NCI-H2196 treated with DMSO at 0.1 percent for 48 hours (cell line): ENCODE results near the gene NKX2-4.
"Not testable (repeated sequence)": the region's sequence is repeated elsewhere in the genome, so short reads cannot be mapped to it uniquely, and the experiment has no call there.

Experiments
- DNase-seq: peaks from one replicate; lab custom pipeline; 2025; ENCODE audit not compliant: unreplicated experiment; lab: John Stamatoyannopoulos, UW

NKX2-4 gene

DNA sequence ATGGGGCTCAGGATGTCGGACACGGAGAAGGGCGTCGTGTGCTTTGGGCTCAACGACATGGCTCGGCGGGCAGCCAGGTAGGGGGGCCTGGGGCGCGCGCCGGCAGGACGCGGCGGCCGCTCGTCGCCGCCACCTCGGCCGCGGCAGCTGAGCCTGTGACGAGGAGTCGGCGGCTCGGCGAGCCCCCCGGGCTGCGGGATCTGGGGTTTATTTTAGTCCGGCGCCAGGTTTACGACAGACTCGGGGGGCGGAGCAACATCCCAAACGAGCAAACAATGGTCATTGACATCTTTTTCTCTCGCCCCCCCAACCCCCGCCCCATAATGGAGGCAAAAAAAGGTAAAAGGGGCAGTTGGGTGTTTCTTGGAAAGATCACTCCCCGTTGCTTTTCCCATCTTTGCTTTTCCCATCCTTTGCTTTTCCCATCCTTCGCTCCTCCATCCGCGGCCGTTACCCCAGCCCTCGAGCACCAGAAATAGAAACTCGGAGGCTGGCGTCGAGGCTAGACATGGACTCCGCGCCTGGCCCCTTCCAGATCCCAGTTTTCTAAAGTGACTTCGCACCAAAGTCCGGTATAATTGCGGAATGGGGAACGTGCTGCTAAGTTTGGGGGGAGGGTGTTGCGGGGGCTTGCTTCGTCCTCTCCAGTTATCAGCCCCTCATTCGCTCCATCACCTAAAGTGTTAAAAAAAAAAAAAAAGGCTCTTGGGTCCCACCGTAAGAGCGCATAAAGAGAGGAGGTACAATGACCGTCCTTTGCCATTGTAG is at the start of gene NKX2-4:
NKX2-4 (minus strand) TSS at position 186 of the 768 bp plus-strand sequence; CDS start at position 59, 127 bp downstream.
- DNase-seq = no peak

DNA sequence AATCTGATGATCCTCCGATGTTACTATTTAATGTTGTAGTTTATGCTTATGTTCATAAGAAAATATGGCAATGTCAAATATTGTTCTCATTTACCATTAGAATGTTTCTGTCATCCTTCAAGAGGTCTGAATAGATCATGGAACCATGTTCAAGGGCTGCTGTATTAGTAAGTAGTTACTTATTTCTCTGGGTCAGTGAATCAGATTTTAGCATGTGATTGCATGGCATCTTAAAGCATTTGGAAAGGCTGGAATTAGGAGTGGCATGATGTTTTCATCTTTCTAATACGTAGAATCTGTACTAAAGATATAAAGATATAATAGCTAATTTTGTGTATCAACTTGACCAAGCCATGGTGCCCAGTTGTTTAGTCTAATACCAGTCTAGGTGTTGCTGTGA is 40.5 kb upstream of the NKX2-4 start:
- no peak for DNase-seq

DNA sequence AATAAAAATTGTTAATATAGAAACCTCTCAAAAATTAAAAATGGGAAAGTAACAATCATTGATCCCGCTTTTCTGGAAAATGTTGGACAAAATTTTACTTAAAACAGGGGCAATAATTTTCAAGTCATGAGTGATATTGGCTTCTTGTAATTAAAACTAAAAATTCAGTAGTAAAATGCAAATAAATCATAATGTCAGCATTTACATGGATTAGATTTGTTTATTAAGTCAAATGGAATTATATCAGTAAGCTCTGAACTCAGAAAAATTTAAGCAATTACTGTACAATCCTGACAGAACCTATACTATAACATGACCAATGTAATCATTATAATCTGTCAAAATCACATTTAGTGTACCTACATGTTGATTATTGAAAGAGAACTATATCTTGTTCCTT is 39.9 kb upstream of the NKX2-4 start:
- DNase-seq = no peak

DNA sequence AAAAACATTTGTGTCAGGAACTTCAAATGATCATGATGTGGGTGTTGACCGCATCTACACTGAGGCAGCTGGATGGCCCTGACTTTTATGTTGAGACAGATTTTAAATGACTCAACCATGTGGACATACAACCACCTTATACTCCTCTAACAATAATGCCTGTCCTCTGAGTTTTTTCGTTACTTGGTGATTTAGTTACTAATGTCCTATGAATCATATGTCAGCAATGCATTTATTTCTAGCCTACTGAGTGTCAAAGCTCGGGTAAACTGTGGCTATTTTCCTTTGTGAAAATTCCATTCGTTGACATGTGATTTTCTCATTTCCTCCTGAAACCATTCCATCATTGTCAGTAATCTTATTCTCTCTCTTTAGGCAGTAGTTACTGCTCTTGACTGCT is 38.9 kb upstream of the NKX2-4 start:
- no peak for DNase-seq

DNA sequence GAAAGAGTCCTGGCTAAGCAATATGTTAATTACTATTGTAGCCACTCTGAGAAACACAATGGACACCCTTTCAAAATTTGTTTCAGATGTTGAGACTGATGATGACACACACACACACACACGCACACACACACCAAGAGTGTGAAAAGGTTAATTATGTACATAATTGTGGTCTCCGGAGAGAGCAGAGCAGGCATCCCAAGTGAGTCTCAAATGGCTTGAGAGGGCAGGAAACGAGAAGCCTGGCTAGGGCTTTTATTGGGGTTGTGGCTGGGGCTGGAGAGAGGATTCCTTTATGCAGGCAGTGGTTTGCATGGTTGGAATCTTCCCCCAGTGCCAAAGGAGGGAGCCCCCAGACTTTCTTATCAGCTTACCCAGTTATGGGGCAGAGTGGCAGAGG is 38.2 kb upstream of the NKX2-4 start:
- no peak for DNase-seq

DNA sequence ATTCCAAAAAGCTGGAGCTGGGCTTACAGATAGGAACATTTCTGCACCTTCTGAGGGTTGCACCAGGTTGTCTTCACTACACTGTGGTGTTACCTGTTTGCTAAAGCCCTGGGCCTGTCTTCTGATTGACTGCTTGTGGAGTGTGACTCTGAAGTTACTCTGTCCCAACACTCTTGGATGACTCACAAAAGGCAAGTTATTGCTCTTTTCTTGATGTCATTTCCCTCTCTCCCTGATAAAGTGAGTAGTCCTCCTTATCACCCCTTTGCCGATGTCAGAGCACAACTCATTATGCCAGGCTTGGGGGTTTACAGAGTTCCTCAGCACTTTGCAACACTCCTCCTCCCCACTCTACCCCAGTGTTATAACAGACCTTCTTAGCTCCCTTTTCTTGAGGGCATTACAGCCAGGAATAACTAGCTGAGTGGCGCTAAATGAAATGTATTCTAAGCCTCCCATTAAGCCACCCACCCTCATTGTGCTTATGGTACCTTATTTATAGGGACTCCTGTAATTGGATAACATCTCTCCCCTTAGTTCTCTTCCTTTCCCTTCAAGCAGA is 36.1 kb upstream of the NKX2-4 start:
- DNase-seq = no peak

DNA sequence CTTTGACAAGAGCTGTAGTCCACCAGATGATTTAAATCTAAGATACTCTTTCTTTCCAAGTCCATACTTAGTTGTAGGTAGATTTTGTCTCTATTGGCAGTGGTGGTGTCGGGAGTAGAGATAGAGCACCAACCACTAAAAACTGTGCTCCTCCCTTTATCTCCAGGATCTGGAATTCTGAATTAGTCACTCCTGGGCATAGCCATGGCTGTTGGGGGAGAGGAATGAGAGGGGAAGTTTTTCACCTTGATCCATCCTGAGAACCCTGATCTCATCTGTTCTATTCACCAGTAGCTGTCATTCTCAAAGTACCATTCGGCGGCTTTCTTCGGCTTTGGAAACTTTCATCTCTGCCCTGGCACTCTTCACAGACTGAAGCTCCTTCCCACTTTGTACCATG is 35.6 kb upstream of the NKX2-4 start:
- DNase-seq = no peak

DNA sequence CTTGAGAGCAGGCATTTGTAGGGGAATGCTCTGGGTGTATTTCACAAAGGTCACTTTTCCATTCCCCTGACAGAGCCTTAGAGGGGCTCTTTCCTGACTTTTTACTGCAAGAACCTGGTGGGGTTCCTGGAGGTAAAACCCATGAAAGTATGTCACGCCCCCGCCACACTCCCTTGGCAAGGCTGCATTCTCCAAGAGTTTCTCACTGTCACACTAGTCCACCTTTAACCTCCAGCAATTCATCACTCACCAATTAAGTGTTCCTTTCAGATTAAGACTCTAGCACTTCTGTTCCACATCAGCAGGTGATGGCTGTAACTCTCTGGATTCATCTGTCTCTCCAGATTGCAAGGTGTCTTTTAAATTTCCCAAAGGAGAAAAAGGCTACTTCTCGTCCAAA is 32.7 kb upstream of the NKX2-4 start:
- no peak for DNase-seq

DNA sequence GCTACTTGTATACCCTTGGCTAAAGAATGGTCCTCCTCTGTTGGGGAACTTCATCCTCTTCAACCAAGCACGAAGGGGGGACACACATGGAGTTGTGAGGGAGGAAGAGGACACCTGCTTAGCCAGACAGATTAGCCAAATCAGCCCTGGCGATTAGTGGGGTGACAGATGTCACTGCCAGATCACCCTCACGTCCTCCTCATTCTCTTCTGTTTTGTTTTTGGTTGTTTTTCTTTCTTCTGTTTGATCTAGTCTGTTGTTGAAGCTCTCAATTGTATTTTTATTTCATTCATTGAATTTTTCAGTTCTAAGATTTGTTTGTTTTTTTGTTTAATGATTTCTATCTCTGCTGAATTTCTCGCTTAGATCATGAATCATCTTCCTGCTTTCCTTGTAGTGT is 27.5 kb upstream of the NKX2-4 start:
- no peak for DNase-seq

DNA sequence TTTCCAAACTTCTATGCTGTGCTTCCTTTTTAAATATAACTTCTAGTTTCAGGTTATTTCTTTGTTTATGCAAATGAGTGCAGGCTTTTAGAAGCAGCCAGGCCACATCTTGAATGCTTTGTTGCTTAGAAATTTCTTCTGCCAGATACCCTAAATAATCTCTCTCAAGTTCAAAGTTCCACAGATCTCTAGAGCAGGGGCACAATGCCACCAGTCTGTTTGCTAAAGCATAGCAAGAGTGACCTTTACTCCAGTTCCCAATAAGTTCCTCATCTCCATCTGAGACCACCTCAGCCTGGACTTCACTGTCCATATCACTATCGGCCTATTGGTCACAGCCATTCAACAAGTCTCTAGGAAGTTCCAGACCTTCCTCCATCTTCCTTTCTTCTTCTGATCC is 26.4 kb upstream of the NKX2-4 start:
- not testable (repeated sequence) for DNase-seq

DNA sequence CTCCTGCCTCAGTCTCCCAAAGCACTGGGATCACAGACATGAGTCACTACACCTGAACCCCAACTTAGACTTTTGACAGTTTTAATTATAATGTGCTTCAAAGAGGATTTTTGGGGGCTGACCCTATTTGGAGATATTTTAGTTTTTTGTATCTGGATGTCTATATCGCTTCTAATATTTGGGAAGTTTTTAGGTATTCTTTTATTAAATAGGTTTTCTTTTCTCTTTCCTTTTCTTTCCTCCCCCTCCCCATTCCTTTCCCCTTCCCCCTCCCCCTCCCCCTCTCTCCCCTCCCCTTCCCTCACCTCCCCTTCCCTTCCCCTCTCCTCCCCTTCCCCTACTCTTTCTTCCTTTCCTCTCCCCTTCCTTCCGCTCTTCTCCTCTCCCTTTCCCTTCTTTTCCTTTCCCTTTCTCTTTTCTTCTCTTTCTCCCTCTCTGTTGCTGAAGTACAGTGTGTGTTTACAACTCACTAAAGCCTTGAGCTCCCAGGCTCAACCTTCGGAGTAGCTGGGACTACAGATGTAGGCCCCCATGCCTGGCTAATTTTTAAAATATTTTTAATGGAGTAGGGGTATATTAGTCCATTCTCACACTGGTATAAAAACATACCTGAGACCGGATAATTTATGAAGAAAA is 24.4 kb upstream of the NKX2-4 start:
- no peak for DNase-seq

DNA sequence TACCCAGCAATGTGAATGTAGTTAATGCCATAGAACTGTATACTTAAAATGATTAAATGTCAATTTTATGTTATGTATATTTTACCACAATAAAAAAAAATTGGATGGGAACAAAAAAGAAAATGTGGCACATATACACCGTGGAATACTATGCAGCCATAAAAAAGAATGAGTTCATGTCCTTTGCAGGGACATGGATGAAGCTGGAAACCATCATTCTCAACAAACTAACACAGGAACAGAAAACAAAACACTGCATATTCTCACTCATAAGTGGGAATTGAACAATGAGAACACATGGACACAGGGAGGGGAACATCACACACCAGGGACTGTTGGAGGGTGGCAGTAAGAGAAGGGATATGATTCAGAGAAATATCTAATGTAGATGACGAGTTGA is 21.8 kb upstream of the NKX2-4 start:
- DNase-seq = not testable (repeated sequence)

DNA sequence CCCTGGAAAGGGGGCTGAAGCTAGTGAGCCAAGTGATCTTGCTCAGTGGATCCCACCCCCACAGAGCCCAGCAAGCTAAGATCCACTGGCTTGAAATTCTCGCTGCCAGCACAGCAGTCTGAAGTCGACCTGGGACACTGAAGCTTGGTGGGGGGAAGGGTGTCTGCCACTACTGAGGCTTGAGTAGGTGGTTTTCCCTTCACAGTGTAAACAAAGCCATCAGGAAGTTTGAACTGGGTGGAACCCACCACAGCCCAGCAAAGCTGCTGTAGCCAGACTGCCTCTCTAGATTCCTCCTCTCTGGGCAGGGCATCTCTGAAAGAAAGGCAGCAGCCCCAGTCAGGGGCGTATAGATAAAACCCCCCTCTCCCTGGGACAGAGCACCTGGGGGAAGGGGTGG is 16.7 kb upstream of the NKX2-4 start:
- not testable (repeated sequence) for DNase-seq

DNA sequence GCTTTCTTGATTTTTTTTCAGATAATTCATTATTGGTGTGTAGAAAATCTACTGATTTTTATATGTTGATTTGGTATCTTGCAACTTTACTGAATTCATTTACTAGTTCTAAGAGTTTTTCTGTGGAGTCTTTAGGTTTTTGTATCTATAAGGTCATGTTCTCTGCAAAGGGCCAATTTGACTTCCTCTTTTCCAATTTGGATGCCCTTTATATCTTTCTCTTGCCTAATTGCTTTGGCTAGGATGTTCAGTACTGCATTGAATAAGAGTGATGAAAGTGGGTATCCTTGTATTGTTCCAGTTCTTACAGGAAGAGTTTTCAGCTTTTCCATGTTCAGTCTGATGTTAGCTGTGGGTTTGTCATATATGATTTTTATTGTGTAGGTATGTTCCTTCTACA is 14.4 kb upstream of the NKX2-4 start:
- DNase-seq = no peak

DNA sequence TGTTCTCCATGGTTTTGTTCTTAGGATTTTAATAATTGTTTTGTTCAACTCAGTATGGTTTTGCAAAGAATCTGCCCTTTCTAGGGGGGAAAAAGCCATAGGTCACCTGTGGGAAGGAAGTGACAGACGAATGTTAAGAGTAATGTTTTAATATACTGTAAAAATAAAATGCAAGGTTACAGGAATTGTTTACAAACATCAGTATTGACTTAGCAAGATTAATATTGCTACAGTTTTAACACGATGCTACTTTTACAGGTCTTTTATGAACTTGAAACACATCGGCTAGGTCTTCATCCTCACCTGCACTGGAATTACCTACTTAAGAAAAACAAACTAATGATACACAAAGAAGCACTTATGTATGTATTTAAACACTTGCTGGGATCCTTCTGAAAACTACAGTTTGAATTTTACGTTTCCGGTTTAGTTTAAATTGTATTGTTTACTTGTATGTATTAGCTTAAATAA is 1.7 kb upstream of the NKX2-4 start:
- DNase-seq = no peak

DNA sequence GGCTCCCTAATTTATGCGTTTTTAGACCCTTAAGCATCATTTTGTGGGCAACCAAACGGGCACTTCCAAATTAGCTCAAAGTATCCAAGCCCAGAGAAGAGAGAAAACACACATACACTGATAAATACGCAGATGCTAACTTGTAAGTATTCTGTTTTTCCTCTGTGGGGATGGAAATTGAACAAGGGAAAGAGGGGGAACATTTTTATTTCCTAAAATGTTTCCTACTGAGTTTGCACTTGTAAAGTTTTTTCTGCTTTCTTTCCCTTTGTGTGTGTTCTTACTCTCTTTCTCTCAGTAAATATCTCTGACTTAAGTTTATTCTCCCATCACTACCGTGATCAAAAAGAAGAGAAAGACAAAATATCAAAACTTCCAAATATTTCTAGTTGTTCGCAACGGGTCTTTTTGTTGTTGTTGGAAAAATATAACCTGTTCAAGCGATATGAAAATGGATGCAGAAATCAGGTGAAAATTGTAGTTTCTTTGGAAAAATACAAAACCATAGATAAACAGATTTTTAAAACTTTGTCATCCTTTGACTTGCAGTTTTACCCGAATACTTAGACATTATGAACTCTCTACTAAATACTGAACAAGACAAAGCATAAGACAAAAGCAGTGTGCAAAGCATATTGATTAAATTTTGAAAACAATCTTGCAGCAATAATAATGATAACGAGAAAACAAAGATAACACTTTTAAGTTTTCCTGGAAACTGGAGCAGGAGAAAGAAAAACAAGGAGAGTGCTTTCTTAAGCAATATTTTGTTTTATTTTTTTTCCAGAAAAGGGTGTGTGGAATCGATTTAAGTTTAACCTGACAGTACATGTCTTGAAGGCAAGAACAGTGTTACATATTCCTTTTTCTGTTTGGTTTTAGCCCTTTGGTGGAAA is 1.0 kb upstream of the NKX2-4 start:
- no peak for DNase-seq

DNA sequence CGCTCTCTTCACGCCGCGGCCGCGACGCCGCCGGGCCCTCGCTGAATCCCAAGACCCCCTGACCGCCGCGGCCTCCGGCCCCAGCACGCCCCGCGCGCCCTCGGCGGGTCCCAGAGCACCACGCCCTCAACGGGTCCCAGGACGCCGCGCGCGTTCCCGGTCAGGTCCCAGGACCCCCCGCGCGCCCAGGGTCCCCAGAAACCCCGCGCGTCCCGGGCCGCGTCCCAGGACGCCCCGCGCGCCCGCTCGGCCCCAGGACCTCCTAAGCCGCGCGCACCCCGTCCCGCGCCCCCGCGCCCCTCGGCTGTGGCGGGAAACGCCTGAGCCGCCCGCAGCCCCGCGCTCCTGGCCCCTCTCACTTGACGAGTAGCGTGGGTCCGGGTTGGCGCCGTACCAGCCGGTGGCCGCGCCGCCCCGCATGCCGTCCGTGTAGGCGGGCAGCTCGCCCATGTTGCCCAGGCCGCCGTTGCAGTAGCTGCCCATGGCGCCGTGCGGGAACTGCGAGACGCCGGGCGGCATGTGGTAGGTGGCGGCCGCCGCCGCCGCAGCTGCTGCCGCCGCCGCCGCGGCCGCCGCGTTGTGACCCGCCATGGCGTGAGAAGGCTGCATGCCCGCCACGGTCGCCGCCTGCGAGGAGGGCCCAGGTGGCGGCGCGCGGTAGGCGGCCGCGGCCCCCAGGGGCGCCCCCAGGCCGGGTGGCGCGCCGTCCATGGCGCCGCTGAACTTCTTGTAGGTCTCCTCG is 556 bp downstream of the NKX2-4 start:
- no peak for DNase-seq

DNA sequence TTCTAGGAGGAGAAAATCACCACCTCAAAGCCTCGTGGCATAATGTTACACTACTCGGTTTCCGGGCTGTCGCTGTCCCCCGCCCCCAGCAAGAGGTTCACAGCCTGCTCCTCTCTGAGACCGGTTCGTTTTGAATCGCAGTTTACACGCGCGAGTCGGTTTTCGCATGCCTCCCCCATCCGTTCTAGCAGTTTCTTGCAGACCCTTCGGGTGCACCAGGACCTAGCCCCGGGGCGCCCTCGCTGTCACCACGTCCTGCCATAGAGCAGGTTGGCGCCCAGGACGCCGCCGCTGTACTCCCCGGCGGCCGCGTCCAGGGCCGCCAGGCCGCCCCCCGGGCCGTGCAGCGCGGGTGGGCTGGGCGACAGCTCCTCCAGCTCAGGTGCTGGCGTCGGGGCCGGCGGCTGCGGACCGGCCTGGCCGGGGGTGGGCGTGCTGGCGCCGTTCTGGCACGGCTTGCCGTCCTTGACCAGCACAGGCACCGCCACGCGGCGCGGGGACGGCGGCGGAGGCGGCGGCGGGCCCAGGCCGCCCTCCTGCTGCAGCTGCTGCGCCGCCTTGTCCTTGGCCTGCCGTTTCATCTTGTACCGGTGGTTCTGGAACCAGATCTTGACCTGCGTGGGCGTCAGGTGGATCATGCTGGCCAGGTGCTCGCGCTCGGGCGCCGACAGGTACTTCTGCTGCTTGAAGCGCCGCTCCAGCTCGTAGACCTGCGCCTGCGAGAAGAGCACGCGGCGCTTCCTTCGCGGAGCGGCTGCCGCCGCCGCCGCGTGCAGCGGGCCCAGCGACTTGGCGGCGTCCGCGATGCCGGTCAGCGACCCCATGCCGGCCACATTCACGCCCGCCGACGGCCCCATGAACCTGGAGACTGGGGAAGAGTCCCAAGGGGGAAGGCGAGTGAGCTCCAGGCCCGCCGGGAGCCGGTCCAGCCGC is 1.4 kb downstream of the NKX2-4 start:
- DNase-seq = no peak

DNA sequence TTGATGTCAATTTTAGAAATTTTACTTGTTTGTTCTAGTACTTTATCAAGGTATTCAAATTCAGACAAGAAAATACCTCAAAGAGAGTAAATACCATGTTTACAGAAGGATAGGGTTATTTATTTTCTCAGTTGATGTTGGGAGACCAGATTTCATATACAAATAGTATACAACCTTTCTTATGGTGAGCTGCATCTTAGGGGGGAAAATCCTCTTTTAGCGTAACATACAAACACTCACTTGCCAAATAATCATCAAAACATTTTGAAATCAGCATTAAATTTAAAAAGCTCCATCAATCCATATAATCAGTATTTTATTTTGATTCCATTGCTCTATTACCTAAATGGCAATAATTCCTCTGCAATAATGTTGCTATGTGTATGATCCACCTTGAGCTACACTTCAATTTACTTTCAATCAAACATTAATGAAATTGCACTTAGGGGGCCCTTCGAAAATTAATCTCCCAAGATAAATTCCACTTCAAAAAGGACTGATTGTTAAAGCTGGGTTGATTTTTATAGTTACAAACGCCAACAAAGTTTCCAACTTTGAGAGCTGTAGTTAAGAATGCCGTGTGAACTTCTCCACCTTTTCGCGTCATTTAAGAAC is 2.2 kb downstream of the NKX2-4 start:
- no peak for DNase-seq
